DOHH2 (cell line): ENCODE measurements around the gene MDN1.

ENCODE experiments used
- H3F3A ChIP-seq: fragments of 200-600 bp; sonication (generic), shearing (Covaris generic); 2 replicates; pipeline ENCODE4 v1.6.0; 2016; ENCODE audit warnings: antibody characterized with exemption, mild to moderate bottlenecking; ENCODE audit not compliant: control insufficient read depth, insufficient read depth
- H3K27ac ChIP-seq: fragments of 200-600 bp; sonication (generic); 2 replicates; pipeline ENCODE4 v1.5.1; 2014; ENCODE audit warnings: low read depth, mild to moderate bottlenecking, low read length, moderate library complexity
- H3K27me3 ChIP-seq: fragments of 200-600 bp; sonication (generic); 2 replicates; pipeline ENCODE4 v1.6.1; 2014; ENCODE audit warnings: mild to moderate bottlenecking, low read length, mixed read lengths; ENCODE audit not compliant: control insufficient read depth
- H3K36me3 ChIP-seq: fragments of 200-600 bp; sonication (generic); 2 replicates; pipeline ENCODE4 v1.6.1; 2014; ENCODE audit warnings: mild to moderate bottlenecking, low read length, moderate library complexity, mixed read lengths; ENCODE audit not compliant: control insufficient read depth
- H3K4me1 ChIP-seq: fragments of 200-600 bp; sonication (generic); 2 replicates; pipeline ENCODE4 v1.6.1; 2014; ENCODE audit warnings: mild to moderate bottlenecking, low read length, mixed read lengths; ENCODE audit not compliant: control insufficient read depth
- H3K4me2 ChIP-seq: fragments of 200-600 bp; sonication (generic); 2 replicates; pipeline ENCODE4 v1.6.0; 2014; ENCODE audit warnings: mild to moderate bottlenecking, low read length, moderate library complexity
- H3K4me3 ChIP-seq: fragments of 200-600 bp; sonication (generic); 2 replicates; pipeline ENCODE4 v1.5.1; 2014; ENCODE audit warnings: mild to moderate bottlenecking, low read length, mixed read lengths
- H3K79me2 ChIP-seq: fragments of 200-600 bp; sonication (generic); 2 replicates; pipeline ENCODE4 v1.6.1; 2014; ENCODE audit warnings: mild to moderate bottlenecking, low read length, mixed read lengths; ENCODE audit not compliant: control insufficient read depth
- H3K9me2 ChIP-seq: fragments of 200-600 bp; sonication (generic); replicated peaks from 2 replicates; pipeline ENCODE4 v1.6.1; 2014; ENCODE audit warnings: mild to moderate bottlenecking, low read length, mixed read lengths; ENCODE audit not compliant: control insufficient read depth
- H3K9me3 ChIP-seq: fragments of 200-600 bp; sonication (generic); 2 replicates; pipeline ENCODE4 v1.6.1; 2014; ENCODE audit warnings: antibody characterized with exemption, low read length, mixed read lengths; ENCODE audit not compliant: control insufficient read depth, insufficient read depth
- H4K20me1 ChIP-seq: fragments of 200-600 bp; sonication (generic); 2 replicates; pipeline ENCODE4 v1.6.0; 2014; ENCODE audit warnings: low read depth, mild to moderate bottlenecking, antibody characterized with exemption, low read length, moderate library complexity; ENCODE audit not compliant: control insufficient read depth, insufficient read depth
- EZH2phosphoT487 ChIP-seq: fragments of 200-600 bp; sonication (generic); IDR thresholded peaks from 2 replicates; pipeline ENCODE4 v1.6.1; 2017; ENCODE audit warnings: borderline replicate concordance, mild to moderate bottlenecking, antibody characterized with exemption, low read length, moderate library complexity, mixed read lengths
- TF ChIP-seq, protein P1 (sequence below): fragments of 200-600 bp; sonication (generic); IDR thresholded peaks from one replicate; pipeline ENCODE4 v1.5.1; 2014; ENCODE audit warnings: antibody characterized with exemption, mild to moderate bottlenecking, low read depth, low read length; ENCODE audit not compliant: poor library complexity, severe bottlenecking

The MDN1 gene

DNA sequence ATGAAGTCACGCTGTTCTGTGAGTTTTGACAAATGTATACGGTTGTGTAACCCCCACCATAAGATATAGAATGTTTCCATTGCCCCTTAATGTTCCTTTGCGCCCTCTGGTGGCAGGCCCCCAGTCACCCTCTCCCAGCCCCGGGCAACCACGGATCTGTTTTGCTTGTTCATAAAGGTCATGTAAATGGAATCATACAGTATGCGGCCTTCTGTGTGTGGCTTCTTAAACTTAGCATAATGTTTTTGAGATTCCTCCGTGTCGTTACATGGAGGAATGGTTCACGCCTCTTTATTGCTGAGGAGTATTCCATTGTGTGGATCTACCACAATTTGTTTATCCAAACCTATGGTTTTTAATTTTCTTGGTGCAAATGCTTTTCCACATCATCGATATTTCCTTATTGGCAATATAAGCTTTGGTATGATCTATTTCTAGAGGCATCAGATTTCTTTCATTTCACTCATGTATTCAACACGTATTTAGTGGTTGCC lies 209.4 kb downstream of the MDN1 start:
- Histone ChIP-seq H3K27ac (no peak overlapping the region), H3F3A (no peaks in the 10 kb centered on the region), H3K4me1 (peaks cover 6% of the 10 kb centered on the region), H3K4me2 (no peak overlapping the region), H3K9me2 (no peaks in the 10 kb centered on the region), H3K79me2 (no peaks in the 10 kb centered on the region), H3K9me3 (no peaks in the 10 kb centered on the region), H4K20me1 (no peaks in the 10 kb centered on the region), H3K27me3 (no peaks in the 10 kb centered on the region), H3K4me3 (no peak overlapping the region), H3K36me3 (no peaks in the 10 kb centered on the region)
- TF ChIP-seq EZH2phosphoT487: no peak
- TF ChIP-seq, protein P1, sequence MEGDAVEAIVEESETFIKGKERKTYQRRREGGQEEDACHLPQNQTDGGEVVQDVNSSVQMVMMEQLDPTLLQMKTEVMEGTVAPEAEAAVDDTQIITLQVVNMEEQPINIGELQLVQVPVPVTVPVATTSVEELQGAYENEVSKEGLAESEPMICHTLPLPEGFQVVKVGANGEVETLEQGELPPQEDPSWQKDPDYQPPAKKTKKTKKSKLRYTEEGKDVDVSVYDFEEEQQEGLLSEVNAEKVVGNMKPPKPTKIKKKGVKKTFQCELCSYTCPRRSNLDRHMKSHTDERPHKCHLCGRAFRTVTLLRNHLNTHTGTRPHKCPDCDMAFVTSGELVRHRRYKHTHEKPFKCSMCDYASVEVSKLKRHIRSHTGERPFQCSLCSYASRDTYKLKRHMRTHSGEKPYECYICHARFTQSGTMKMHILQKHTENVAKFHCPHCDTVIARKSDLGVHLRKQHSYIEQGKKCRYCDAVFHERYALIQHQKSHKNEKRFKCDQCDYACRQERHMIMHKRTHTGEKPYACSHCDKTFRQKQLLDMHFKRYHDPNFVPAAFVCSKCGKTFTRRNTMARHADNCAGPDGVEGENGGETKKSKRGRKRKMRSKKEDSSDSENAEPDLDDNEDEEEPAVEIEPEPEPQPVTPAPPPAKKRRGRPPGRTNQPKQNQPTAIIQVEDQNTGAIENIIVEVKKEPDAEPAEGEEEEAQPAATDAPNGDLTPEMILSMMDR: peak; percentile 98

GRCh38 chr6:89605861-89606260 lies 213.7 kb downstream of the MDN1 start:
- Histone ChIP-seq H3K9me2 (no peaks in the 10 kb centered on the region), H3K27me3 (no peaks in the 10 kb centered on the region), H3K27ac (no peak overlapping the region), H3K9me3 (no peaks in the 10 kb centered on the region), H3K4me3 (no peak overlapping the region), H3K36me3 (no peaks in the 10 kb centered on the region), H4K20me1 (no peaks in the 10 kb centered on the region), H3F3A (no peaks in the 10 kb centered on the region), H3K79me2 (no peaks in the 10 kb centered on the region), H3K4me1 (no peaks in the 10 kb centered on the region), H3K4me2 (no peak overlapping the region)
- TF ChIP-seq, protein P1: no peak
- no peak for TF ChIP-seq EZH2phosphoT487

- no peak for TF ChIP-seq EZH2phosphoT487
- TF ChIP-seq, protein P1: no peak
- Histone ChIP-seq H3F3A (no peaks in the 10 kb centered on the region), H4K20me1 (no peaks in the 10 kb centered on the region), H3K4me3 (no peak overlapping the region), H3K4me1 (no peaks in the 10 kb centered on the region), H3K9me3 (no peaks in the 10 kb centered on the region), H3K4me2 (no peak overlapping the region), H3K36me3 (no peaks in the 10 kb centered on the region), H3K9me2 (no peaks in the 10 kb centered on the region), H3K27me3 (no peaks in the 10 kb centered on the region), H3K27ac (no peak overlapping the region), H3K79me2 (no peaks in the 10 kb centered on the region)
Observed at GRCh38 chr6:89604653-89605052, 214.9 kb downstream of the MDN1 start.
